RWPE1 (cell line): ENCODE data around the gene POLR3A.
"Not testable (repeated sequence)": the region's sequence is repeated elsewhere in the genome, so short reads cannot be mapped to it uniquely, and the experiment has no call there.

Source experiments
- CTCF ChIA-PET: fragments of 350-600 bp; sonication (Branson Sonifier 250); formaldehyde crosslinking; extraction: SDS; loops from one replicate; lab custom pipeline; 2021; lab: Yijun Ruan, JAX
- POLR2A ChIA-PET: fragments of 400-600 bp; formaldehyde crosslinking; extraction: SDS; loops from one replicate; lab custom pipeline; 2020; ENCODE audit warnings: antibody characterized with exemption; ENCODE audit not compliant: low non-redundant PET; lab: Yijun Ruan, JAX
- DNase-seq: peaks from one replicate; pipeline ENCODE4 v3.0.0; 2012; ENCODE audit warnings: low spot score
- H3K27ac ChIP-seq: fragments of 450-650 bp; 2 replicates; pipeline ENCODE4 v1.5.1; 2017
- TF ChIP-seq, protein P1 (sequence below): fragments of 450-650 bp; conservative IDR thresholded peaks from 2 replicates; pipeline ENCODE4 v1.5.1; 2017; ENCODE audit warnings: low read depth, mild to moderate bottlenecking

Gene POLR3A

DNA sequence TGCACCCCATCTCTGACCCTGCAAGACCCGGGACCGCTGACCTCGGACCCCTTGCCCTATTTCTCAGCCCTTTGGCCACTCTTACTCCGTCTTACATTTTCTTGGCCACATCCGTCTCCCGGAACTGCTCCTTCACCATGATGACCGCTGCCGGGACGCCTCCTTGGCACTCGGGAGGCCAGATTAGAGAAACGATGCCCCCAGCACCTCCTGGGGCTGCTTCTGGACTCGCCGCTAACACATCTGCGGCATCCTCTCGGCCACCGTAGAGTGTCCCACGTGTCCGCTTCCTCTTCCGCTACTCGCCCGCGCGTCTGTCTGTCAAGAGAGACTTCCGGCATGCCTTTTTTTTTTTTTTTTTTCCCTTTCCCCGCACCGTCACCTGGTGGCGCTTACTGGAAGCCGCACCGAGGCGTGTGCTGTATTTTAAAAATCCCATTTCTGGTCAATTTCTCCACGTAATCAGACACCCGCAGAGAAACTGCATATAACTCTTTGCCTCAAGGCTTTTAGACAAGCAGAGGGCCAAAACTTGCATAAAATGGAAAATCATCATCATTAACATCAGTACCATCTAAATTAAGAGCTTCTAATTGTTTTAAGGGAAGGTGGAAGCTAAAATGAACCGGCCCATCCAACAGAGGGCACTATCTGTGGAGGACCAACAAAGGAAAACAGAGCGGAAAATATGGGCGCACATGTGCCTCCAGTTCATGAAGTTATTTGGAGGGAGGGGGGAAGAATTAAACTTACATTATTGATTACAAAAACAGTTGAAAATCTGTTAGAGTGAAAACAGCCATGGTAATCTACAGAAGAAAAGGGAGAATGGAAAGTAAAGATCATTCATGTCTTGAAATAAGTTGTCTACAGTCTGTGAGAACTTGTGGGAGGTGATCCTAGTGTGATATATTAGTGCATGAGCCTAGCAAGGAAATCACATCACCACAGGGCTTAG lies at the start of gene POLR3A:
TSS of gene POLR3A (minus strand) at position 247 of the 958 bp plus-strand sequence. CDS start at position 139, 108 bp downstream.
- peak within 1 kb of the TSS; percentile 77 for H3K27ac ChIP-seq
- ChIA-PET POLR2A (interaction anchor here (0.7 to 0.8 kb wide), 3 partner anchors 9 to 123 kb away, joined by 5 to 7 read pairs (median 6); no protein-coding TSS in a partner anchor), CTCF (interaction anchor here (0.7 to 1.4 kb wide), 7 partner anchors 38 to 1646 kb away, joined by 3 to 4 read pairs (median 3); no protein-coding TSS in a partner anchor)
- TF ChIP-seq, protein P1, sequence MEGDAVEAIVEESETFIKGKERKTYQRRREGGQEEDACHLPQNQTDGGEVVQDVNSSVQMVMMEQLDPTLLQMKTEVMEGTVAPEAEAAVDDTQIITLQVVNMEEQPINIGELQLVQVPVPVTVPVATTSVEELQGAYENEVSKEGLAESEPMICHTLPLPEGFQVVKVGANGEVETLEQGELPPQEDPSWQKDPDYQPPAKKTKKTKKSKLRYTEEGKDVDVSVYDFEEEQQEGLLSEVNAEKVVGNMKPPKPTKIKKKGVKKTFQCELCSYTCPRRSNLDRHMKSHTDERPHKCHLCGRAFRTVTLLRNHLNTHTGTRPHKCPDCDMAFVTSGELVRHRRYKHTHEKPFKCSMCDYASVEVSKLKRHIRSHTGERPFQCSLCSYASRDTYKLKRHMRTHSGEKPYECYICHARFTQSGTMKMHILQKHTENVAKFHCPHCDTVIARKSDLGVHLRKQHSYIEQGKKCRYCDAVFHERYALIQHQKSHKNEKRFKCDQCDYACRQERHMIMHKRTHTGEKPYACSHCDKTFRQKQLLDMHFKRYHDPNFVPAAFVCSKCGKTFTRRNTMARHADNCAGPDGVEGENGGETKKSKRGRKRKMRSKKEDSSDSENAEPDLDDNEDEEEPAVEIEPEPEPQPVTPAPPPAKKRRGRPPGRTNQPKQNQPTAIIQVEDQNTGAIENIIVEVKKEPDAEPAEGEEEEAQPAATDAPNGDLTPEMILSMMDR, result peak; percentile 98
- DNase-seq, result peak; percentile 97

- CTCF ChIA-PET, result interaction anchor here (1.1 to 1.5 kb wide), 2 partner anchors 18 to 31 kb away, joined by 3 to 5 read pairs; no protein-coding TSS in a partner anchor
- TF ChIP-seq, protein P1, result no peak
- POLR2A ChIA-PET, result interaction anchor here (0.6 kb wide), 1 partner anchor 46 kb away, joined by 3 read pairs; no protein-coding TSS in a partner anchor
- no peak for DNase-seq
- no peak overlapping the region for H3K27ac ChIP-seq
Measured at GRCh38 chr10:78078539-78079330, 49.4 kb upstream of the POLR3A start.

GRCh38 chr10:78075806-78076205 lies 46.5 kb upstream of the POLR3A start:
- CTCF ChIA-PET, POLR2A ChIA-PET, DNase-seq, H3K27ac ChIP-seq: not testable (repeated sequence)

DNA sequence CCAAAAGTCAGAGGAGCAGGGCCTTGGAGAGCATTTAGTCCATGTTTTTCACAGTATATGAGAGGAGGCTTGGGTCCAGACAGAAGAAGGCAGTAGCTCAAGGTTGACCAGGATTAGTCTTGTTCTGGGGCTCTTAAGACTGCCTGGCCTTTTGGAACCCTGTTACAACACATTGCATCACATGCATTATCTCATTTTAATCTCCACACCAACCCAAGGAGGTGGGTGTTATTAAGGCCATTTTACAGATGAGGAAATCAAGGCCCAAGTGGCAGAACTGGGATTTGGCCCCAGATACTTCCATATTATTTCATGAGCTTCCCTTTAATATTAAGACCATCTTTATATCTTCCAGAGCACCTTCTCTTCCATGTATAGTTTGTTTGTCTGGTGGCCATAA lies 43.2 kb upstream of the POLR3A start:
- no peak for DNase-seq
- ChIA-PET CTCF (interaction anchor here (0.6 kb wide), 1 partner anchor 898 kb away, joined by 3 read pairs; no protein-coding TSS in a partner anchor), POLR2A (no interaction called here)
- TF ChIP-seq, protein P1, result no peak
- no peak overlapping the region for H3K27ac ChIP-seq

GRCh38 chr10:78071857-78072179 lies 42.5 kb upstream of the POLR3A start:
- no peak for DNase-seq
- no peak overlapping the region for H3K27ac ChIP-seq
- POLR2A ChIA-PET, result no interaction called here
- TF ChIP-seq, protein P1, result no peak
- CTCF ChIA-PET, result no interaction called here

DNA sequence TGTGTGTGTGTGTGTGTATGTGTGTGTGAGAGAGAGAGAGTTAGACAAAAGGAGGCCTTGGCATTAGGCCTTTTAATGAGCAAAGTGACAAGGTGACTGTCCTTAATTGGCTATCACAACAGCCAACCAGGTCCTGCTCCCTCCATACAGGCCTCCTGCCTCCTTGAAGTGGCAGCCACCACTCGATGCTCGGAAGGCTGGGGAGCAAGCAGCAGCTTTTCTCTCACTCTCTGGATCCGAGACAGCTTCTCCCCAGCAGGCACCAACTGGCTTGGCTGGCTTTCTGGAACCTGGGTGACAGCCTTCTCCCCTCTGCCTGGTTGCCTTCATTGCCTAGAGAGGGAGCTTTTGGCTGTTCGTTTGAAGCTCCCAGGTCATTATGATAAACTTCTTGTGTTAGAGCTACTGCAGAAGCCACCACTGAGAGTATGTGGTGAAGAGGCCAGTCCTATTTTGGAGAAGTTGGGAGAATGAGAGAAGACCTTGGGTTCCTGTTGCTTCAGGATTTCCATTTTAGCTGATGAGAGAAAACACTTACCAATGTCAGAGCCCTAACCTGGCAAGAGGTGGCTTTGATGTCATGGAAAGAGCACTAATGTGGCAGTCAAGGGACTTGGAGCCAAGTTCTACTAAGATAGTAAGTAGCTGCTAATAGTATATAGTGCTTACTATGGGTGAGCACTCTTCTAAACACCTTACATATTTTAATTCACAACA lies 42.0 kb upstream of the POLR3A start:
- CTCF ChIA-PET, result no interaction called here
- no peak for DNase-seq
- TF ChIP-seq, protein P1, result no peak

More for the DNA sequence above, 42.0 kb upstream of the POLR3A start:
- H3K27ac ChIP-seq, result no peak overlapping the region
- POLR2A ChIA-PET, result interaction anchor here (0.6 kb wide), 1 partner anchor 167 kb away, joined by 3 read pairs; no protein-coding TSS in a partner anchor
